Stimulated activated CD4-positive, alpha-beta T cell treated with anti-CD3 and anti-CD28 coated beads, Interleukin-4, amount 100 ng/mL, for 48 hours (primary cell): ENCODE data around the gene FGL2.
"Not testable (repeated sequence)": the region's sequence is repeated elsewhere in the genome, so short reads cannot be mapped to it uniquely, and the experiment has no call there.

Experiments used
- DNase-seq, 2 donors: peaks; one replicate each; pipeline ENCODE4 v3.0.0-alpha.2; 2020; ENCODE audit warnings: low read depth in 2 of 2

The FGL2 gene

GRCh38 chr7:77157034-77157433 is 42.6 kb downstream of the FGL2 start:
- DNase-seq = not testable (repeated sequence)

GRCh38 chr7:77155601-77156377 is 43.8 kb downstream of the FGL2 start:
- not testable (repeated sequence) for DNase-seq

GRCh38 chr7:77154917-77155464 is 44.6 kb downstream of the FGL2 start:
- not testable (repeated sequence) for DNase-seq

DNA sequence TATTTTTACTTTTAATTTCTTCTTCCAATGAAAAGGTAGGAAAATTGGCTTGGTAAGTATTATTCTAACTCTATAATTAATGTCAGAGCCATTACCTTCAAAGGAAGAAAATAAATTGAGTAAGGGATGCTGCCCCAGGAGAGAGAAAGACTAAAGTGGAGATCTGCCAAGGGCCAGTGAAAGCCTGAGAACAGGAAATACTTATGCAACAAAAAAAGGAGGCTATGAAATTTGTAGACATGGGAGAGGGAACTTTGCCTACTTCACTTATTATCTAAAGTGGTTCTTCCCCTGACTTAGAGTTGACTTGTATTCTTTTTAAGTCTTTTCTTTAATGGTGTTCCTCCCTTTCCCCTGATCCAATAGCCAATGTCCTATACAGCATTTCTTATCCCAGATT is 47.4 kb downstream of the FGL2 start:
- not testable (repeated sequence) for DNase-seq
